Anterior cingulate cortex (tissue), 58 donors: ENCODE data around the gene TUBG1.
"Not testable (repeated sequence)": the region's sequence is repeated elsewhere in the genome, so short reads cannot be mapped to it uniquely, and the experiment has no call there.

Experiments used
- DNase-seq, 58 donors: peaks; one replicate each; lab custom pipeline; 2025; lab: John Stamatoyannopoulos, UW

Gene TUBG1

GRCh38 chr17:42621987-42622386, 12.5 kb downstream of the TUBG1 start:
- not testable (repeated sequence) for DNase-seq

DNA sequence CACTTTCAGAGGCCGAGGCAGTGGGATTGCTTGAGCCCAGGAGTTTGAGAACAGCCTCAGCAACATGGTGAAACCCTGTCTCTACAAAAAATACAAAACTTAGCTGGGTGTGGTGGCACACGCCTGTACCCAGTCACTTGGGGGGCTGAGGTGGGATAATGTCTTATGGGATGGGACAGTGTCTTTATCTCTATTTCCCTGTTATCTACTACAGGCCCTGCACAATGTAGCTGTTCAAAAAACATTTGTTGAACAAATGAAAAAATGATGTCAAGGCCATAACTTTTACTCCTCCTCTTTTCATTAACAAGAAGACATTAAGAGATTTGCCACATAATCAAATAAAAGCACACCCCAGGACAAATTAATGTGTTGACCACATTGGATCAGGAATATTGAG, 13.8 kb downstream of the TUBG1 start:
- no peak for DNase-seq

DNA sequence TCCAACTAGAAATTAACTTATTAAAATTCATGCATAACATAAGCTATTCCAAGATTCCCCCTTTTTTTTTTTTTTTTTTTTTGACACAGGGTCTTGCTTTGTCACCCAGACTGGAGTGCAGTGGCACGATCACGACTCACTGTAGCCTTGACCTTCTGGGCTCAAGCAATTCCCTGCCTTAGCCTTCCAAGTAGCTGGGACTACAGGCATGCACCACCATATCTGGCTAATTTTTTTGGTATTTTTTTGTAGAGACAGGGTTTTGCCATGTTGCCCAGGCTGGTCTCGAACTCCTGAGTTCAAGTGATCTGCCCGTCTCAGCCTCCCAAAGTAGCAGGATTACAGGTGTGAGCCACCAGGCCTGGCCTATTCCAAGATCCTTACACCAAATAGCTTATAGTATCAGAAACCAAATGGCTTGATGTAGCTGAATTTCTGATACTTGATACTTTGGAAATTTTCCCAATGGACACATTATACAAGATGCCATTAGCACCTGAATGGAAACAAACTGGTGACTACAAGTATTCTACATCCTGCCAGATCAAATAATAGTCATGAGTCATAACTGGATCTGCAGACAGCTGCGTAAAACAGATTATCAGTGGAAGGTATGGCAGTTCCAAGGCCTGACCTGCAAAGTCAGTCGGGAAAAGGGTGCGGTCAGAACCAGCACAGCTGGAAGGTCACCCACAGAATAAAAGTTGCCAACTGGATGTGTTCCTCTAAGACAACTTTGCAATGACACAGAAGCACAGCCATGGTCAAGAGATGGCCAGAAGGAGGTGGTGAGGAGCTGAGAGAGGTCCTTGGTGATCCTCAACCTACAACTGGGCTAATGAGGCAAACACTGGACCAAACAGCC, 14.5 kb downstream of the TUBG1 start:
- no peak for DNase-seq

GRCh38 chr17:42627032-42627764, 17.7 kb downstream of the TUBG1 start:
- DNase-seq = not testable (repeated sequence)

- no peak for DNase-seq
Measured at GRCh38 chr17:42629411-42630009, 20.0 kb downstream of the TUBG1 start.

DNA sequence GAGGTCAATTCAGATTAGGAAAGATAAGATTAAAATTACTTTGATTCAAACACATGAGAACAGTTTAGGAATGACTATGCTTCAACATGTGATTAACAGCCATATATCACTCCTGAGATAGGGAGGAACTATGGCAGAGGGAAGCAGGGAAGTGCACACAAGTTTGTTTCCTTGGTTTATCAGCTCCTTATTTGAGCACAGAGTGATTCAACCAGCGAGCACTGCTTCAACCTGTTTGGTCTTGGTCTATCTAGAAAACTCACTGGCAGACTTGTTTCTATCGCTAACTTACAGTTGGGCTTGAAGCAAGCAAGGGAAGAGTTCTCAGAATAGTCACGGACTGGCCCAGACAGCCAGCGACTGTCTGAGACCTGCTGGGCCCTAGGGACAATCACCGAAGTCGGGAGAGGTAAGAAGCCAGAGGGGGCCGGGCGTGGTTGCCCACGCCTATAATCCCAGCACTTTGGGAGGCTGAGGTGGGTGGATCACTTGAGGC, 23.5 kb downstream of the TUBG1 start:
- DNase-seq = no peak

- DNase-seq = no peak
Measured at GRCh38 chr17:42639525-42640113, 30.1 kb downstream of the TUBG1 start.

GRCh38 chr17:42640121-42640520, 30.6 kb downstream of the TUBG1 start:
- DNase-seq = no peak

DNA sequence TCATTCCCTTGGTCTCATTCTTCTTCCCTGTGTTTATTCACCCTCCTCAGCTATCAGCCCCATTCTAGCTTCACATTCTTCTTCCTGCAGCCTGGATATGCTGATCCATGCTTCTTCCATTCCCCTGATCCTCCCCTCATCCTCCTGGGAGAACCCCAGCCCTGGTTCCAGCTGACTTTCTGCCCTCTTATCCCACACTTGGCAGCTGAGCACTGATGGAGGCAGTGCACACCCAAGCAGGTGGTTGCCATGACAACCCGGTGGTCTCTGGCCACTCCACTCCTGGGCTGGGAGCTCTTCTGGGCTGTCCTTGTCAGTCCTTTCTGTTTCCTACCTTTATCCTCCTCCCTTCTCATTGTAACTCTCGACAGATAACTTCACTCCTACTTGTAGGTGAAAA, 32.9 kb downstream of the TUBG1 start:
- DNase-seq = no peak

GRCh38 chr17:42647778-42648177, 38.3 kb downstream of the TUBG1 start:
- DNase-seq = no peak

DNA sequence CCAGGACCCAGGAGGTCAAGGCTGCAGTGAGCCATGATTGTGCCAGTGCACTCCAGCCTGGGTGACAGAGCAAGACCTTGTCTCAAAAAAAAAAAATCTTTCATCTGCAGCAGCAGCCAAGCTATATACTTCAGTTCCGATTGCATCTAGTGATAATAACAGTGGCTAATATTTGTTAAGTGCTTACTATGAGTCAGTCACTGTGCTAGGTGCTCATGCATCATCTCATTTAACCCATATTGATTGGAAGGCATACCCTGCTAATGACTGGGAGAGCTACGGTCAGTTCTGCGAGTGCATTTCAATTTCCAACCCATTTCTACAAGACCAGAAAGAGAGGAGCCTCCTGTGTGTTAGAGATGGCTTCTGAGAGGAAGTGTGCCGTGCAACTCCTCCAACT, 41.9 kb downstream of the TUBG1 start:
- no peak for DNase-seq

DNA sequence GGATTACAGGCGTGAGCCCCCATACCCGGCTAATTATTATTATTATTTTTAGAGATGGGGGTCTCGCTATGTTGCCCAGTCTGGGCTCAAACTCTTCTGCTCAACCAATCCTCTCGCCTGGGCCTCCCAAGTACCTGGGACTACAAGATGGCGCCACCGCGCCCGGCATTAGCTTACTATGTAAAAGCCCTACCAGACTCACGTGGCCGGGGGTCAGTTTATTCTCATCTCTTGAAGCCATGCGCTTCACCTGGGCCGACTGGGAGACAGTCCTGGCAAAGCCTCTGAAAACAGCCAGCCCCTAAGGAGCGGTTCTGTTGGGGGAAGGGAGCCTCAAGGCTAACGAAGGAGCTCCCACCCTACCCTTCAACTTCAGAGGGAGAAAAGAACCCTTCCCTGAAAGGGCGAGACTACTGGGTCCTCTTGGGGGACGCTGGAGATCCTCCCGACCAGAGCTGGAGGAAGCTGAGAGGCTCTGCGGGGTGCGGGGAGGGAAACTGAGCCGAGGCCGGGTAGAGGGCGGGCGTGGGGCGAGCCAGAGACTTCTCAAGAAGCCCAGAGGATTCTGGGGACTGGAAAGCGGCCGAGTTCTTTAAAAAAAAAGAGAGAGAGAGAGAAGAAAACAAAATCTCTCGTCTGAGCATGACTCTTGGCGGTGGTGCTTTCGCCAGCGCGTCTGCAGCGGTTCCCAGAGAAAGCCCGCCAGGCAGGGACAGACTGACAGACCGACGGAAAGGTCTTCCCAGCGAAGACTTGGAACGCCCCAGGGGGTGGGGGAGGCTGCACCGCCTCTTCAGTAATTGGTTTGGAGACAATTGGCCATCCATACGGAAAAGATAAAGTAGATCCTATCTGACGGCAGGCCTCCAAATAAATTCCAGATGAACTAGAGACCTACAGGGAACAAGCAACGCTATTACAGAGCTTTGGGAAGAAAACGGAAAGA, 44.0 kb downstream of the TUBG1 start:
- DNase-seq = peak in 48 of 58 donors; percentile 4 to 75 (median 36)

DNA sequence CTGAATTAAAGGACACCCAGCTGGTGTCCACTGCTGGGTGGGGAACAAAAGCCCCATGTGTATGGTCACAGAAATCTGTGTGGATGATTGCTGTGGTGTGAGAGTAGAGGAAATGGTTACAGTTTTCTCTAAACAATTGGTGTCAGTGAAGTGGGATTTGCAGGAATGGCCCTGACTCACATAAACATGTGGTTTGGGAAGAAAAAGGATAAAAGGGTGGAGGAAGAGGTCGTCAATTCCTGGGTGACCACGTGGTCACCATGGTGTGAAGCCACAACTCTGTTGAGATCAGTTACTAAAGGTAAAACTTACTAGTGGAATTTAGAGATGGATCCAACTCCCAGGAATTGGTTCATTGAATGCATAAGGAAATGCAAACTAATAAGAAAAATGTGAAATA, 46.0 kb downstream of the TUBG1 start:
- no peak for DNase-seq

- DNase-seq = no peak
Measured at GRCh38 chr17:42657824-42658588, 48.5 kb downstream of the TUBG1 start.

DNA sequence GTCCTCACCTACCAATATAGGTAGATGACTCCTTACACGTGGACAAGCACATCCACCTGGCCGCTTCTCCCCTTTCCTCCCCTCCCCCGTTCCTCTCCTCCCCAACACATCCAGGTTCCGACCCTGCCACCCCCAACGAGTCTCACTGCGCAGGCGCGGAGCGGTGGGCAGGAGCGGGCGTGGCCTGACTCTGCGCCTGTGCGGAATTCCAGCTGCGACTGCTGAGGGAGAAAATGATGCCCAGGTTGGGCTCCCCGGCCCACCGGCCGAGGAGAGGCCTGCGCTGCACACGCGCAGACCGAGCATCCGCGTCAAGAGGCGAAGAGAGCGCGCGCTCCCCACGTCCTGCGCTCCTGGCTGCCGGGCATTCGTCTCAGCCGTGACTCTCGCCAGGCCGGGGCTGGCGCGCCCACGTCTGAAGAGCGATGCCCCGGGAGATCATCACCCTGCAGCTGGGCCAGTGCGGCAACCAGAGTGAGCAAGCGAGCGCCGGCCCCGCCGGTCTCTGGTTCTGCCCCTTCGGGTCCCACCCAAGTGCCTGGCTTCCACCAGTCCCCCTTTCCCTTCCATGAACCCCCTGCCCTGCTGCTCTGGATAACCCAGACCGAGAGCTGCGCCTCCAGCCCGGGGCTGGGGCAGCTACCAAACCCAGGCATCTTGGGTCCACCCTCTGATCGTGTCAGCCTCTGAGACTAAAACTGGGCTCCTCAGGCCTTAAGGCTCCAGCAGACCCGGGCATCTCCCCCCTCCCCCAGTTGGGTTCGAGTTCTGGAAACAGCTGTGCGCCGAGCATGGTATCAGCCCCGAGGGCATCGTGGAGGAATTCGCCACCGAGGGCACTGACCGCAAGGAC, 49.8 kb downstream of the TUBG1 start, which contains the start of gene TUBG2:
Gene TUBG2, plus strand, starts transcription at position 206 of the 853 bp plus-strand sequence. Its CDS starts 220 bp downstream, at position 426.
- DNase-seq = peak; percentile 40 to 93 (median 83)

DNA sequence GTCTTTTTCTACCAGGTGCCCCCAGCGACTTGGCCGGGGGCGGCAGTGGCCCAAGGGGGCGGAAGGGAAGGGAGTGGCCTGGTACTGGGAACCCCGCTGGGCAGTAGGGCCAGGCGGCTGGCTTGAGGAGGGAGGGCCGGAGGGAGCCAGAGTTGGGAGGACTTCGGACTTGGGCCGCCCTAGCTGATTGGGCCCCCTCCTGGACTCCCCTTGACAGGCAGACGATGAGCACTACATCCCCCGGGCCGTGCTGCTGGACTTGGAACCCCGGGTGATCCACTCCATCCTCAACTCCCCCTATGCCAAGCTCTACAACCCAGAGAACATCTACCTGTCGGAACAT, 50.4 kb downstream of the TUBG1 start:
- not testable (repeated sequence) for DNase-seq

GRCh38 chr17:42660692-42661345, 51.3 kb downstream of the TUBG1 start:
- DNase-seq = no peak
